MM.1S (cell line): ENCODE measurements around the gene KRTAP4-16.
"Not testable (repeated sequence)": the region's sequence is repeated elsewhere in the genome, so short reads cannot be mapped to it uniquely, and the experiment has no call there.

ENCODE experiments used
- DNase-seq: peaks from one replicate; pipeline ENCODE4 v3.0.0-alpha.2; 2015
- H2AFZ ChIP-seq: fragments of 300-600 bp; sonication (generic); 2 replicates; pipeline ENCODE4 v1.6.0; 2016; ENCODE audit warnings: antibody characterized with exemption, low read length
- H3F3A ChIP-seq: fragments of 300-600 bp; sonication (generic); 2 replicates; pipeline ENCODE4 v1.6.1; 2016; ENCODE audit warnings: mild to moderate bottlenecking, antibody characterized with exemption, low read length, moderate library complexity, mixed read lengths; ENCODE audit not compliant: insufficient read depth
- H3K27ac ChIP-seq: fragments of 300-600 bp; sonication (generic); 2 replicates; pipeline ENCODE4 v1.5.1; 2016; ENCODE audit warnings: mild to moderate bottlenecking, low read length
- H3K27me3 ChIP-seq: fragments of 300-600 bp; sonication (generic); replicated peaks from 2 replicates; pipeline ENCODE4 v1.6.0; 2016; ENCODE audit warnings: low read length; ENCODE audit not compliant: insufficient read depth
- H3K36me3 ChIP-seq: fragments of 300-600 bp; sonication (generic); replicated peaks from 2 replicates; pipeline ENCODE4 v1.6.1; 2016; ENCODE audit warnings: mild to moderate bottlenecking, low read length, mixed read lengths; ENCODE audit not compliant: insufficient read depth
- H3K4me1 ChIP-seq: fragments of 300-600 bp; sonication (generic); 2 replicates; pipeline ENCODE4 v1.6.1; 2016; ENCODE audit warnings: low read length, mixed read lengths
- H3K4me2 ChIP-seq: fragments of 300-600 bp; sonication (generic); 2 replicates; pipeline ENCODE4 v1.6.0; 2016; ENCODE audit warnings: low read depth, low read length
- H3K4me3 ChIP-seq: fragments of 300-600 bp; sonication (generic); 2 replicates; pipeline ENCODE4 v1.5.1; 2016; ENCODE audit warnings: low read length, mixed read lengths
- H3K79me2 ChIP-seq: fragments of 300-600 bp; sonication (generic); 2 replicates; pipeline ENCODE4 v1.6.1; 2016; ENCODE audit warnings: mixed run types, low read length, mixed read lengths
- H3K9ac ChIP-seq: fragments of 300-600 bp; sonication (generic); 2 replicates; pipeline ENCODE4 v1.6.1; 2016; ENCODE audit warnings: low read length, mixed read lengths
- H3K9me2 ChIP-seq: fragments of 300-600 bp; sonication (generic); replicated peaks from 2 replicates; pipeline ENCODE4 v1.6.1; 2016; ENCODE audit warnings: mild to moderate bottlenecking, low read length, mixed read lengths; ENCODE audit not compliant: insufficient read depth
- H3K9me3 ChIP-seq: fragments of 300-600 bp; sonication (generic); replicated peaks from 2 replicates; pipeline ENCODE4 v1.6.1; 2016; ENCODE audit warnings: mild to moderate bottlenecking, low read length, mixed read lengths; ENCODE audit not compliant: insufficient read depth
- H4K20me1 ChIP-seq: fragments of 300-600 bp; sonication (generic); 2 replicates; pipeline ENCODE4 v1.6.1; 2016; ENCODE audit warnings: mild to moderate bottlenecking, low read length, moderate library complexity, mixed read lengths; ENCODE audit not compliant: insufficient read depth
- CTCF ChIP-seq: fragments of 300-600 bp; sonication (generic); IDR thresholded peaks from 2 replicates; pipeline ENCODE4 v1.5.1; 2016; ENCODE audit warnings: antibody characterized with exemption, low read length, mixed read lengths
- EZH2 ChIP-seq: fragments of 300-600 bp; sonication (generic); optimal IDR thresholded peaks from 2 replicates; pipeline ENCODE3; 2017; ENCODE audit warnings: low read depth, mild to moderate bottlenecking, antibody characterized with exemption, low read length, mixed read lengths
- EZH2phosphoT487 ChIP-seq: fragments of 300-600 bp; sonication (generic); IDR thresholded peaks from 2 replicates; pipeline ENCODE4 v1.6.1; 2018; ENCODE audit warnings: antibody characterized with exemption, low read length

The KRTAP4-16 gene

GRCh38 chr17:41083427-41083826 lies 18.6 kb downstream of the KRTAP4-16 start:
- H3F3A ChIP-seq, H3K4me2 ChIP-seq, H3K79me2 ChIP-seq, H2AFZ ChIP-seq, H3K27me3 ChIP-seq, H3K4me3 ChIP-seq, H3K9ac ChIP-seq, H4K20me1 ChIP-seq, DNase-seq, H3K4me1 ChIP-seq, H3K9me2 ChIP-seq, H3K9me3 ChIP-seq, H3K27ac ChIP-seq, H3K36me3 ChIP-seq: not testable (repeated sequence)

GRCh38 chr17:41082626-41083025 lies 19.4 kb downstream of the KRTAP4-16 start:
- no peaks in the 10 kb centered on the region for H4K20me1 ChIP-seq
- no peak overlapping the region for H3K4me2 ChIP-seq

GRCh38 chr17:41076788-41077187 lies 25.2 kb downstream of the KRTAP4-16 start:
- H3K27me3 ChIP-seq, result no peaks in the 10 kb centered on the region
- H3F3A ChIP-seq, result no peaks in the 10 kb centered on the region
- H3K9me3 ChIP-seq, result no peaks in the 10 kb centered on the region
- H3K4me2 ChIP-seq, result no peak overlapping the region
- no peak for DNase-seq
- no peak for TF ChIP-seq EZH2
- TF ChIP-seq CTCF, result no peak
- no peak for TF ChIP-seq EZH2phosphoT487
- no peak overlapping the region for H3K4me3 ChIP-seq
- H4K20me1 ChIP-seq, result no peaks in the 10 kb centered on the region
- no peaks in the 10 kb centered on the region for H3K36me3 ChIP-seq
- no peaks in the 10 kb centered on the region for H3K9me2 ChIP-seq
- H3K79me2 ChIP-seq, result no peaks in the 10 kb centered on the region
- H3K4me1 ChIP-seq, result no peaks in the 10 kb centered on the region
- H2AFZ ChIP-seq, result no peak overlapping the region
- H3K27ac ChIP-seq, result no peak overlapping the region
- no peak overlapping the region for H3K9ac ChIP-seq

More at GRCh38 chr17:41082626-41083025, 19.4 kb downstream of the KRTAP4-16 start:
- H3K4me3 ChIP-seq, result no peak overlapping the region
- DNase-seq, result no peak
- H3K9ac ChIP-seq, result no peak overlapping the region
- no peak overlapping the region for H2AFZ ChIP-seq
- no peaks in the 10 kb centered on the region for H3K9me2 ChIP-seq
- no peak for TF ChIP-seq EZH2phosphoT487
- no peak for TF ChIP-seq EZH2
- TF ChIP-seq CTCF, result no peak
- H3K4me1 ChIP-seq, result no peaks in the 10 kb centered on the region
- no peaks in the 10 kb centered on the region for H3F3A ChIP-seq
- no peaks in the 10 kb centered on the region for H3K27me3 ChIP-seq
- no peaks in the 10 kb centered on the region for H3K79me2 ChIP-seq
- no peaks in the 10 kb centered on the region for H3K36me3 ChIP-seq
- H3K27ac ChIP-seq, result no peak overlapping the region
- H3K9me3 ChIP-seq, result no peaks in the 10 kb centered on the region

GRCh38 chr17:41073676-41074075 lies 28.3 kb downstream of the KRTAP4-16 start:
- Histone ChIP-seq H3K79me2 (no peaks in the 10 kb centered on the region), H3K27me3 (no peaks in the 10 kb centered on the region), H3K9me3 (no peaks in the 10 kb centered on the region), H3K36me3 (no peaks in the 10 kb centered on the region), H4K20me1 (no peaks in the 10 kb centered on the region), H3K4me2 (no peak overlapping the region), H3K4me3 (no peak overlapping the region), H3K4me1 (no peaks in the 10 kb centered on the region), H3K9ac (no peak overlapping the region), H3K27ac (no peak overlapping the region), H2AFZ (no peak overlapping the region), H3K9me2 (no peaks in the 10 kb centered on the region), H3F3A (no peaks in the 10 kb centered on the region)
- TF ChIP-seq EZH2 (no peak), EZH2phosphoT487 (no peak), CTCF (no peak)
- DNase-seq, result no peak
